Fibroblast of lung (primary cell): ENCODE measurements around the gene PPM1D.

Source experiments
- EZH2 ChIP-seq: IDR thresholded peaks from 2 replicates; pipeline ENCODE4 v1.5.1; 2012; ENCODE audit warnings: low read length, control low read depth, mild to moderate bottlenecking; ENCODE audit errors: missing control alignments
- TF ChIP-seq, protein P1 (sequence below), 2 donors: IDR thresholded peaks in 1 of 2; conservative IDR thresholded peaks in 1 of 2; 1 replicate in 1 of 2; 2 replicates in 1 of 2; pipeline ENCODE4 v1.5.1; 2011 to 2012; ENCODE audit warnings: low read length in 2 of 2, control low read depth in 1 of 2, inconsistent platforms in 1 of 2, low read depth in 1 of 2, mild to moderate bottlenecking in 1 of 2

DNA sequence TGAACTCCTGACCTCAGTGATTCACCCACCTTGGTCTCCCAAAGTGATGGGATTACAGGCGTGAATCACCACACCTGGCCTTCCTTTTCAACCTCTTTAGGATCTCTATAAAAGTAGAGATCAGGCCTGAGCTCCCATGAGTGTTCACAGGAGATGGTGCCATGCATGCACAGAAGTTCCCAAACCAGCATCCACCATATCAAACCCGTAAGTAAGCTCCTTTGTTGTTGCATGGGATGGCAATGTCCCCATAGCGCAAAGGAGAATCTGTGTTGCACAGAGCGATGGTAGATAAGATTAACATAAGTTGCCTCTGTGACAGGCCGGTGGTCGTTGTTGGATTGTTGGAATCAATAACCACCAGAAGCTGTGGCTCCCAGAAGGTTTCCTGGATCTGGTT is 34.8 kb upstream of the PPM1D start:
- TF ChIP-seq, protein P1, sequence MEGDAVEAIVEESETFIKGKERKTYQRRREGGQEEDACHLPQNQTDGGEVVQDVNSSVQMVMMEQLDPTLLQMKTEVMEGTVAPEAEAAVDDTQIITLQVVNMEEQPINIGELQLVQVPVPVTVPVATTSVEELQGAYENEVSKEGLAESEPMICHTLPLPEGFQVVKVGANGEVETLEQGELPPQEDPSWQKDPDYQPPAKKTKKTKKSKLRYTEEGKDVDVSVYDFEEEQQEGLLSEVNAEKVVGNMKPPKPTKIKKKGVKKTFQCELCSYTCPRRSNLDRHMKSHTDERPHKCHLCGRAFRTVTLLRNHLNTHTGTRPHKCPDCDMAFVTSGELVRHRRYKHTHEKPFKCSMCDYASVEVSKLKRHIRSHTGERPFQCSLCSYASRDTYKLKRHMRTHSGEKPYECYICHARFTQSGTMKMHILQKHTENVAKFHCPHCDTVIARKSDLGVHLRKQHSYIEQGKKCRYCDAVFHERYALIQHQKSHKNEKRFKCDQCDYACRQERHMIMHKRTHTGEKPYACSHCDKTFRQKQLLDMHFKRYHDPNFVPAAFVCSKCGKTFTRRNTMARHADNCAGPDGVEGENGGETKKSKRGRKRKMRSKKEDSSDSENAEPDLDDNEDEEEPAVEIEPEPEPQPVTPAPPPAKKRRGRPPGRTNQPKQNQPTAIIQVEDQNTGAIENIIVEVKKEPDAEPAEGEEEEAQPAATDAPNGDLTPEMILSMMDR (conservative IDR thresholded peaks at IDR 0.05 in 1 of 2, IDR thresholded peaks at IDR 0.05 in 1 of 2; ENCODE audit: low read depth in 1 of 2, low read length in 2 of 2): no peak
- no peak for TF ChIP-seq EZH2
